ENCODE results near the gene LRBA. TPM values are rescaled to one million over a fixed set of nuclear protein-coding genes. Genes with fewer than 3 reads are reported as not detected.

Gene LRBA
- polyA plus RNA-seq, 4 donors, result 14.9 to 62.2 (median 19.6) TPM

DNA sequence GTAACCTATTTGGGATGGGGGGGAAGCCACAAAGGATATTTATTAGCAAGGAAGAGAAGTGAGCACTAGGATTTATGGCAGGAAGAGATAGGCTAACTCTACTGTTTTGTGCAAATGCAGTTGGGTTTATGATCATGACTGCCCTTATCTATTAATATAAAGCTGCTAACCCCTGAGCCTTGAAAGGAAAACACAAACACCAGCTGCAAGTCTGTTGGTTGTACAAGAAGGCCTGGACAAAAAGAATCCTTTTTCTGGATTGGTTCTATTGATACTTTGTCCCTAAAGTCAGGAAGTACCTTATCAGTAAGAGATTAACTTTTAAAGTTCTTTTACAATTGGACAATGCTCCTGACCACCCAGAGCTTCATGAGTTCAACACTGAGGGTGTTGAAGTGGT lies 188.8 kb downstream of the LRBA start:
- no peak overlapping the region for H3K4me3 ChIP-seq (ENCODE audit: low read depth in 1 of 3, low read length in 3 of 3)

GRCh38 chr4:150822407-150822806 lies 192.7 kb downstream of the LRBA start:
- FAIRE-seq, result no peak
- WGBS, 3 donors, result 96 to 98% (median 97%) methylated on average over 5 of the region's 5 CpGs

More for the DNA sequence above, 188.8 kb downstream of the LRBA start:
- H3K27me3 ChIP-seq (ENCODE audit: control insufficient read depth in 3 of 3, insufficient read depth in 3 of 3, low read length in 3 of 3), result no peaks in the 10 kb centered on the region
- H3K36me3 ChIP-seq (ENCODE audit: control insufficient read depth in 3 of 3, insufficient read depth in 2 of 3, low read depth in 1 of 3, low read length in 3 of 3), result peaks cover 0 to 18% (median 2%) of the 10 kb centered on the region in 3 donors
- H3K9me3 ChIP-seq (ENCODE audit: control insufficient read depth in 2 of 2, insufficient read depth in 1 of 2, low read depth in 1 of 2, low read length in 1 of 2), result no peaks in the 10 kb centered on the region
- DNase-seq (peak; percentile 51 to 68), FAIRE-seq (no peak)
- H3K4me1 ChIP-seq (ENCODE audit: control insufficient read depth in 3 of 3, insufficient read depth in 2 of 3, low read depth in 1 of 3, low read length in 2 of 3), result peaks cover 0 to 5% (median 2%) of the 10 kb centered on the region in 3 donors
- H3K27ac ChIP-seq (ENCODE audit: low read depth in 1 of 3, low read length in 2 of 3), result peak overlapping the region in 1 of 3 donors; percentile 2

GRCh38 chr4:150821641-150822040 lies 193.4 kb downstream of the LRBA start:
- no peak for FAIRE-seq

More at GRCh38 chr4:150822407-150822806, 192.7 kb downstream of the LRBA start:
- H3K4me3 ChIP-seq (ENCODE audit: low read depth in 1 of 3, low read length in 3 of 3), result no peak overlapping the region
- H3K36me3 ChIP-seq (ENCODE audit: control insufficient read depth in 3 of 3, insufficient read depth in 2 of 3, low read depth in 1 of 3, low read length in 3 of 3), result peaks cover 0 to 9% (median 0%) of the 10 kb centered on the region in 3 donors
- H3K27me3 ChIP-seq (ENCODE audit: control insufficient read depth in 3 of 3, insufficient read depth in 3 of 3, low read length in 3 of 3), result no peaks in the 10 kb centered on the region
- no peaks in the 10 kb centered on the region for H3K9me3 ChIP-seq (ENCODE audit: control insufficient read depth in 2 of 2, insufficient read depth in 1 of 2, low read depth in 1 of 2, low read length in 1 of 2)
- no peak overlapping the region for H3K27ac ChIP-seq (ENCODE audit: low read depth in 1 of 3, low read length in 2 of 3)
- DNase-seq, result no peak
- peaks cover 0 to 5% (median 2%) of the 10 kb centered on the region in 3 donors for H3K4me1 ChIP-seq (ENCODE audit: control insufficient read depth in 3 of 3, insufficient read depth in 2 of 3, low read depth in 1 of 3, low read length in 2 of 3)

DNA sequence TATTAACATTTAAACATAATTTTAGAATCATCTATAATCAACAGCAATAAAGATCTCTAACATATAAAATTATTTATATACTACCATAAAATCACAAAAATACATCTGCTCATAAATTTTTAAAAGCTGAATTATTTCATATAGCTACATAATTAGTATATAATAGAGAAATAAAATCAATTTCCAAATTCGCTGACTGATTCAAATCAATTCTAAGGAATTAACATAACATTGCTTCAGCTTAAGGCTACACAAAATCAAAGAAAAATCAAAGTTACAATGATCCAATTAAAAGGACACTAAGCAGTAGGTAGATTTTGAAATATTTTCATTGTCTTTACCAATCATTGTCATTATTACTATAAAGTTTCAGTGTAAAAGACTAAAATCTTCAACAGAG lies 194.7 kb downstream of the LRBA start:
- no peak overlapping the region for H3K27ac ChIP-seq (ENCODE audit: low read depth in 1 of 3, low read length in 2 of 3)
- no peak for DNase-seq
- no peak overlapping the region for H3K4me3 ChIP-seq (ENCODE audit: low read depth in 1 of 3, low read length in 3 of 3)
- no peaks in the 10 kb centered on the region for H3K27me3 ChIP-seq (ENCODE audit: control insufficient read depth in 3 of 3, insufficient read depth in 3 of 3, low read length in 3 of 3)
- H3K9me3 ChIP-seq (ENCODE audit: control insufficient read depth in 2 of 2, insufficient read depth in 1 of 2, low read depth in 1 of 2, low read length in 1 of 2), result no peaks in the 10 kb centered on the region
- peak; percentile 73 for FAIRE-seq
- WGBS, 3 donors, result 96 to 100% (median 99%) methylated on average over 1 of the region's 1 CpG
- no peaks in the 10 kb centered on the region for H3K4me1 ChIP-seq (ENCODE audit: control insufficient read depth in 3 of 3, insufficient read depth in 2 of 3, low read depth in 1 of 3, low read length in 2 of 3)
- peaks cover 0 to 9% (median 3%) of the 10 kb centered on the region in 3 donors for H3K36me3 ChIP-seq (ENCODE audit: control insufficient read depth in 3 of 3, insufficient read depth in 2 of 3, low read depth in 1 of 3, low read length in 3 of 3)

More at GRCh38 chr4:150821641-150822040, 193.4 kb downstream of the LRBA start:
- DNase-seq, result no peak
- H3K36me3 ChIP-seq (ENCODE audit: control insufficient read depth in 3 of 3, insufficient read depth in 2 of 3, low read depth in 1 of 3, low read length in 3 of 3), result peaks cover 0 to 9% (median 0%) of the 10 kb centered on the region in 3 donors
- no peak overlapping the region for H3K4me3 ChIP-seq (ENCODE audit: low read depth in 1 of 3, low read length in 3 of 3)
- no peaks in the 10 kb centered on the region for H3K9me3 ChIP-seq (ENCODE audit: control insufficient read depth in 2 of 2, insufficient read depth in 1 of 2, low read depth in 1 of 2, low read length in 1 of 2)
- peaks cover 0 to 2% (median 0%) of the 10 kb centered on the region in 3 donors for H3K4me1 ChIP-seq (ENCODE audit: control insufficient read depth in 3 of 3, insufficient read depth in 2 of 3, low read depth in 1 of 3, low read length in 2 of 3)
- no peak overlapping the region for H3K27ac ChIP-seq (ENCODE audit: low read depth in 1 of 3, low read length in 2 of 3)
- H3K27me3 ChIP-seq (ENCODE audit: control insufficient read depth in 3 of 3, insufficient read depth in 3 of 3, low read length in 3 of 3), result no peaks in the 10 kb centered on the region

DNA sequence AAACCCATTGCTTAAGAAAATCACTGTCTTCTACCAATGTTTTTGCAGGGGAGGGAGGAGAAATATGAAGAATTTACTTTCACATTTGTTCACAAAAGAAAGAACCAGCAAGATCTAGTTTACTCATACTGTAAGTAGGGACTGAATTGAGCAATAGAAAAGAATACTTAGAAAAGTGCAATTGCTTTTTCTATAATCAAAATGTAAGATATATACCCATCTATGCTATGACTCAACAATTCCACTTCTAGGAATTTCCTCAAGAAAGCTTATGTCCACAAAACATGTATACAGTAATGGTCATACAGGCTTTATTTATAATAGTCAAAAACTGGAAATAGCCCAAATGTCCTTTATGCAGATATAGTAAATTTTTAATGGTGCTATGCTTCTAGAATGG lies 196.4 kb downstream of the LRBA start:
- no peaks in the 10 kb centered on the region for H3K27me3 ChIP-seq (ENCODE audit: control insufficient read depth in 3 of 3, insufficient read depth in 3 of 3, low read length in 3 of 3)
- DNase-seq (no peak), FAIRE-seq (no peak)

GRCh38 chr4:150817804-150818528 lies 197.1 kb downstream of the LRBA start:
- FAIRE-seq (no peak), DNase-seq (no peak)
- H3K4me1 ChIP-seq (ENCODE audit: control insufficient read depth in 3 of 3, insufficient read depth in 2 of 3, low read depth in 1 of 3, low read length in 2 of 3), result no peaks in the 10 kb centered on the region
- 87 to 96% (median 92%) methylated on average over 3 of the region's 3 CpGs for WGBS, 3 donors
- no peak overlapping the region for H3K27ac ChIP-seq (ENCODE audit: low read depth in 1 of 3, low read length in 2 of 3)
- H3K27me3 ChIP-seq (ENCODE audit: control insufficient read depth in 3 of 3, insufficient read depth in 3 of 3, low read length in 3 of 3), result no peaks in the 10 kb centered on the region
- H3K36me3 ChIP-seq (ENCODE audit: control insufficient read depth in 3 of 3, insufficient read depth in 2 of 3, low read depth in 1 of 3, low read length in 3 of 3), result peaks cover 0 to 3% (median 3%) of the 10 kb centered on the region in 3 donors
- H3K9me3 ChIP-seq (ENCODE audit: control insufficient read depth in 2 of 2, insufficient read depth in 1 of 2, low read depth in 1 of 2, low read length in 1 of 2), result no peaks in the 10 kb centered on the region
- no peak overlapping the region for H3K4me3 ChIP-seq (ENCODE audit: low read depth in 1 of 3, low read length in 3 of 3)

More for the DNA sequence above, 196.4 kb downstream of the LRBA start:
- Histone ChIP-seq H3K4me3 (ENCODE audit: low read depth in 1 of 3, low read length in 3 of 3) (no peak overlapping the region), H3K27ac (ENCODE audit: low read depth in 1 of 3, low read length in 2 of 3) (no peak overlapping the region), H3K9me3 (ENCODE audit: control insufficient read depth in 2 of 2, insufficient read depth in 1 of 2, low read depth in 1 of 2, low read length in 1 of 2) (no peaks in the 10 kb centered on the region), H3K36me3 (ENCODE audit: control insufficient read depth in 3 of 3, insufficient read depth in 2 of 3, low read depth in 1 of 3, low read length in 3 of 3) (peaks cover 0 to 3% (median 3%) of the 10 kb centered on the region in 3 donors), H3K4me1 (ENCODE audit: control insufficient read depth in 3 of 3, insufficient read depth in 2 of 3, low read depth in 1 of 3, low read length in 2 of 3) (no peaks in the 10 kb centered on the region)

GRCh38 chr4:150817017-150817416 lies 198.1 kb downstream of the LRBA start:
- no peak overlapping the region for H3K4me3 ChIP-seq (ENCODE audit: low read depth in 1 of 3, low read length in 3 of 3)
- H3K27me3 ChIP-seq (ENCODE audit: control insufficient read depth in 3 of 3, insufficient read depth in 3 of 3, low read length in 3 of 3), result no peaks in the 10 kb centered on the region
- no peak overlapping the region for H3K27ac ChIP-seq (ENCODE audit: low read depth in 1 of 3, low read length in 2 of 3)
- peaks cover 0 to 3% (median 0%) of the 10 kb centered on the region in 3 donors for H3K36me3 ChIP-seq (ENCODE audit: control insufficient read depth in 3 of 3, insufficient read depth in 2 of 3, low read depth in 1 of 3, low read length in 3 of 3)
- no peaks in the 10 kb centered on the region for H3K9me3 ChIP-seq (ENCODE audit: control insufficient read depth in 2 of 2, insufficient read depth in 1 of 2, low read depth in 1 of 2, low read length in 1 of 2)
- H3K4me1 ChIP-seq (ENCODE audit: control insufficient read depth in 3 of 3, insufficient read depth in 2 of 3, low read depth in 1 of 3, low read length in 2 of 3), result no peaks in the 10 kb centered on the region
- WGBS, 3 donors, result 98 to 100% (median 100%) methylated on average over 1 of the region's 1 CpG
- no peak for DNase-seq
- FAIRE-seq, result no peak

GRCh38 chr4:150816491-150816890 lies 198.6 kb downstream of the LRBA start:
- Histone ChIP-seq H3K4me3 (ENCODE audit: low read depth in 1 of 3, low read length in 3 of 3) (no peak overlapping the region), H3K4me1 (ENCODE audit: control insufficient read depth in 3 of 3, insufficient read depth in 2 of 3, low read depth in 1 of 3, low read length in 2 of 3) (no peaks in the 10 kb centered on the region), H3K27ac (ENCODE audit: low read depth in 1 of 3, low read length in 2 of 3) (no peak overlapping the region), H3K36me3 (ENCODE audit: control insufficient read depth in 3 of 3, insufficient read depth in 2 of 3, low read depth in 1 of 3, low read length in 3 of 3) (peaks cover 0 to 3% (median 0%) of the 10 kb centered on the region in 3 donors), H3K9me3 (ENCODE audit: control insufficient read depth in 2 of 2, insufficient read depth in 1 of 2, low read depth in 1 of 2, low read length in 1 of 2) (no peaks in the 10 kb centered on the region), H3K27me3 (ENCODE audit: control insufficient read depth in 3 of 3, insufficient read depth in 3 of 3, low read length in 3 of 3) (no peaks in the 10 kb centered on the region)
- FAIRE-seq, result peak; percentile 39
- no peak for DNase-seq

GRCh38 chr4:150814873-150815272 lies 200.2 kb downstream of the LRBA start:
- Histone ChIP-seq H3K27ac (ENCODE audit: low read depth in 1 of 3, low read length in 2 of 3) (no peak overlapping the region), H3K27me3 (ENCODE audit: control insufficient read depth in 3 of 3, insufficient read depth in 3 of 3, low read length in 3 of 3) (no peaks in the 10 kb centered on the region), H3K36me3 (ENCODE audit: control insufficient read depth in 3 of 3, insufficient read depth in 2 of 3, low read depth in 1 of 3, low read length in 3 of 3) (peaks cover 0 to 3% (median 0%) of the 10 kb centered on the region in 3 donors), H3K4me3 (ENCODE audit: low read depth in 1 of 3, low read length in 3 of 3) (no peak overlapping the region), H3K4me1 (ENCODE audit: control insufficient read depth in 3 of 3, insufficient read depth in 2 of 3, low read depth in 1 of 3, low read length in 2 of 3) (no peaks in the 10 kb centered on the region), H3K9me3 (ENCODE audit: control insufficient read depth in 2 of 2, insufficient read depth in 1 of 2, low read depth in 1 of 2, low read length in 1 of 2) (no peaks in the 10 kb centered on the region)
- DNase-seq (no peak), FAIRE-seq (no peak)
- WGBS, 3 donors, result 91 to 95% (median 93%) methylated on average over 1 of the region's 1 CpG
